Peyer's patch (tissue), 4 donors: ENCODE measurements around the gene BPIFA2. TPM values are rescaled to one million over a fixed set of nuclear protein-coding genes. Genes with fewer than 3 reads are reported as not detected.
A peak's percentile ranks its signal among the peaks of the same experiment; 100 is the strongest.

Experiments used
- DNase-seq, 3 donors: peaks; one replicate each; pipeline ENCODE4 v3.0.0-alpha.2; 2017 to 2019
- H3K27ac ChIP-seq, 4 donors: fragments of 200-600 bp; sonication (generic); one replicate each; pipeline ENCODE4 v1.5.1; 2016 to 2019
- H3K27me3 ChIP-seq, 2 donors: fragments of 200-600 bp; sonication (generic); one replicate each; pipeline ENCODE4 v1.5.1; 2019
- H3K36me3 ChIP-seq, 3 donors: fragments of 200-600 bp; sonication (generic); one replicate each; pipeline ENCODE4 v1.5.1; 2016 to 2019
- H3K4me1 ChIP-seq, 4 donors: fragments of 200-600 bp; sonication (generic); one replicate each; pipeline ENCODE4 v1.5.1; 2016 to 2019
- H3K4me3 ChIP-seq, 4 donors: fragments of 200-600 bp; sonication (generic); 1 replicate in 3 of 4; 2 replicates in 1 of 4; pipeline ENCODE4 v1.5.1; 2016 to 2019; ENCODE audit warnings: mild to moderate bottlenecking in 1 of 4
- H3K9me3 ChIP-seq, 4 donors: fragments of 200-600 bp; sonication (generic); one replicate each; pipeline ENCODE4 v1.5.1; 2016 to 2019; ENCODE audit warnings: mild to moderate bottlenecking in 1 of 4
- CTCF ChIP-seq, 6 experiments: fragments of 450-650 bp in 4 of 6; fragments of 200-600 bp in 2 of 6; sonication (generic) in 1 of 6; IDR thresholded peaks; one replicate each; pipeline ENCODE4 v1.5.1; 2017 to 2019; ENCODE audit warnings: antibody characterized with exemption in 6 of 6, mild to moderate bottlenecking in 3 of 6, moderate library complexity in 1 of 6
- POLR2A ChIP-seq, 2 donors: fragments of 450-650 bp; IDR thresholded peaks; one replicate each; pipeline ENCODE4 v1.5.1; 2017; ENCODE audit warnings: antibody characterized with exemption in 2 of 2, mild to moderate bottlenecking in 2 of 2, moderate library complexity in 2 of 2
- total RNA-seq, 4 donors: library from RNA; depleted of rRNA; stranded (reverse); fragments of >200 nt; gene quantifications; one replicate each; pipeline ENCODE4 v1.1.0, GENCODE V29; 2016

Gene BPIFA2
- total RNA-seq, 4 donors from 2014 or later, result not detected

- no peaks in the 10 kb centered on the region for H3K36me3 ChIP-seq
- TF ChIP-seq CTCF (IDR thresholded peaks at IDR 0.05), result peak in 3 of 6 experiments; percentile 15 to 40 (median 26)
- TF ChIP-seq POLR2A (IDR thresholded peaks at IDR 0.05), result no peak
- no peaks in the 10 kb centered on the region for H3K4me1 ChIP-seq
- no peaks in the 10 kb centered on the region for H3K27me3 ChIP-seq
- H3K9me3 ChIP-seq, result peaks cover 0 to 6% (median 3%) of the 10 kb centered on the region in 4 donors
- H3K27ac ChIP-seq, result no peak overlapping the region
- DNase-seq, result no peak
- H3K4me3 ChIP-seq, result no peak overlapping the region
Measured at GRCh38 chr20:33169176-33169794, 1.3 kb downstream of the BPIFA2 start.

- no peaks in the 10 kb centered on the region for H3K4me1 ChIP-seq
- H3K36me3 ChIP-seq, result no peaks in the 10 kb centered on the region
- H3K9me3 ChIP-seq, result peaks cover 0 to 6% (median 3%) of the 10 kb centered on the region in 4 donors
- TF ChIP-seq POLR2A (IDR thresholded peaks at IDR 0.05) (no peak), CTCF (IDR thresholded peaks at IDR 0.05) (no peak)
- H3K27ac ChIP-seq, result no peak overlapping the region
- DNase-seq, result no peak
- no peaks in the 10 kb centered on the region for H3K27me3 ChIP-seq
- no peak overlapping the region for H3K4me3 ChIP-seq
Measured at GRCh38 chr20:33172781-33173180, 4.8 kb downstream of the BPIFA2 start.

GRCh38 chr20:33175123-33175522 is 7.2 kb downstream of the BPIFA2 start:
- Histone ChIP-seq H3K27ac (no peak overlapping the region), H3K9me3 (no peaks in the 10 kb centered on the region), H3K4me1 (no peaks in the 10 kb centered on the region), H3K27me3 (no peaks in the 10 kb centered on the region), H3K4me3 (no peak overlapping the region), H3K36me3 (no peaks in the 10 kb centered on the region)
- TF ChIP-seq CTCF (IDR thresholded peaks at IDR 0.05), result no peak
- TF ChIP-seq POLR2A (IDR thresholded peaks at IDR 0.05), result no peak
- DNase-seq, result no peak

- no peaks in the 10 kb centered on the region for H3K36me3 ChIP-seq
Measured at GRCh38 chr20:33176101-33176500, 8.1 kb downstream of the BPIFA2 start.

GRCh38 chr20:33177866-33178265 is 9.9 kb downstream of the BPIFA2 start:
- no peaks in the 10 kb centered on the region for H3K27me3 ChIP-seq
- no peaks in the 10 kb centered on the region for H3K9me3 ChIP-seq
- H3K36me3 ChIP-seq, result no peaks in the 10 kb centered on the region
- TF ChIP-seq CTCF (IDR thresholded peaks at IDR 0.05) (no peak), POLR2A (IDR thresholded peaks at IDR 0.05) (no peak)
- H3K4me1 ChIP-seq, result no peaks in the 10 kb centered on the region
- no peak overlapping the region for H3K27ac ChIP-seq
- no peak for DNase-seq
- no peak overlapping the region for H3K4me3 ChIP-seq

More at GRCh38 chr20:33176101-33176500, 8.1 kb downstream of the BPIFA2 start:
- Histone ChIP-seq H3K4me1 (no peaks in the 10 kb centered on the region), H3K27ac (no peak overlapping the region), H3K9me3 (no peaks in the 10 kb centered on the region), H3K27me3 (no peaks in the 10 kb centered on the region), H3K4me3 (no peak overlapping the region)
- no peak for DNase-seq
- no peak for TF ChIP-seq POLR2A (IDR thresholded peaks at IDR 0.05)
- TF ChIP-seq CTCF (IDR thresholded peaks at IDR 0.05), result no peak
